ENCODE results near the gene MRNIP.

GRCh38 chr5:179799644-179799973 lies 59.0 kb downstream of the MRNIP start:
- TF ChIP-seq CTCF (IDR thresholded peaks at IDR 0.05; ENCODE audit: low read depth, low read length, poor library complexity, severe bottlenecking): no peak
- TF ChIP-seq EZH2phosphoT487 (IDR thresholded peaks at IDR 0.05; ENCODE audit: borderline replicate concordance, low read length): no peak
